ENCODE measurements around the gene ZFAND2A. TPM values are rescaled to one million over a fixed set of nuclear protein-coding genes. Genes with fewer than 3 reads are reported as not detected.

ZFAND2A gene
- 47.2 to 56.5 TPM (median 52.9 TPM) in 5 replicates for total RNA-seq (2022; extraction: Qiagen RNA extraction)

DNA sequence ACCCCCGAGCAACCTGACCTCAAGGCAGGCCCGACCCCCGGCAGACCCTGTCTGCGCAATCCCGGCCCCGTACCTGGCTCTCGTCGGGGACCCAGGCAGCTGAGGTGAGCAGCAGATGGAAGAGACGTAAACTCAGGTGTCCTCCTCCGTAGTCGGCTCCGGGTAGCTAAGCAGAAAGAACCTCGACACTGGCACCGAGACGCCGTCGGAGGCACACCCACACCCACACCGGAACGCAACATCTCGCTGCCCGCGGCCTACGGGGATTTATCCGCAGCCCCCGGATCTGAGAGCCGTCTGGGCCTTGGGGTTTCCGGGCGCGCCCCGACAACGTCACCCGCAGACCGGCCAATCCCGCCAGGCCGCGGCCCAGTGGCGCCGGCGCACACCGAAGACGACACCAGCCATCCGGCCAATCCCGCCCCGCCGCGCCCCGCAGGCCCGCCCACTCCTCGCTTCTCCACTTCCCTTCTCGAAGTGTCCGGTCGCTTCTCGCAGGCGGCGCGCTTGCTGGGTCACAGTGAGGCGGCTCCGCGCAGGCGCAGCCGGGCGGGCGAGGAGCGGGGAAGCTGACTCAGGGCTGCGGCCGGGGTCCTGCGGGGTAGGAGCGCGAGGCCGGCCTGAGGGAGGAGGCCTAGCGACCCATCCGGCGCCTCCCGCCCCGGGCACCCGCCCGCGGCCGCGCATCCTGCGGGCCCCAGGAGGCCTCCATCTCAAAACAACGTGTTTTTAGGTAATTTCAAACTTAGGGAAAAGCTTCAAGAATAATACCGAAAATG, at the start of gene ZFAND2A:
Gene ZFAND2A (minus strand): TSS at position 306 of the 779 bp plus-strand sequence. CDS start 1,984 bp downstream, outside the sequence.

Other genes starting within 250 kb of the ZFAND2A start
- gene ADAP1, start 205.5 kb downstream of the ZFAND2A start, total RNA-seq (2022; extraction: Qiagen RNA extraction), result 3.2 to 4.2 TPM (median 4.0 TPM) in 5 replicates
- 4.6 to 5.6 TPM (median 5.1 TPM) in 5 replicates for gene COX19, start 184.6 kb downstream of the ZFAND2A start, total RNA-seq (2022; extraction: Qiagen RNA extraction)
- gene CYP2W1, start 177.0 kb downstream of the ZFAND2A start, total RNA-seq (2022; extraction: Qiagen RNA extraction), result not detected in 5 replicates
- gene GPR146, start 115.7 kb downstream of the ZFAND2A start, total RNA-seq (2022; extraction: Qiagen RNA extraction), result 1.8 to 2.1 TPM (median 1.9 TPM) in 5 replicates
- gene GPER1, start 72.1 kb downstream of the ZFAND2A start, total RNA-seq (2022; extraction: Qiagen RNA extraction), result 1.4 to 2.0 TPM (median 1.8 TPM) in 5 replicates
- gene UNCX, start 72.7 kb upstream of the ZFAND2A start, total RNA-seq (2022; extraction: Qiagen RNA extraction), result 0.05 to 0.06 TPM in 2 of 5 replicates, not detected in the others